OCI-LY1 (cell line): ENCODE results near the gene TTC19.

Experiments used
- H2AFZ ChIP-seq: fragments of 200-600 bp; sonication (generic), shearing (Covaris generic); 2 replicates; pipeline ENCODE4 v1.6.0; 2014; ENCODE audit warnings: antibody characterized with exemption, mild to moderate bottlenecking, low read length
- H3F3A ChIP-seq: fragments of 200-600 bp; sonication (generic), shearing (Covaris generic); 2 replicates; pipeline ENCODE4 v1.6.0; 2014; ENCODE audit warnings: mild to moderate bottlenecking, antibody characterized with exemption, low read length, moderate library complexity; ENCODE audit not compliant: insufficient read depth
- H3K27ac ChIP-seq: fragments of 200-600 bp; sonication (generic); 2 replicates; pipeline ENCODE4 v1.5.1; 2014; ENCODE audit warnings: low read length, mixed run types, mild to moderate bottlenecking, low read depth; ENCODE audit not compliant: poor library complexity, severe bottlenecking
- H3K27me3 ChIP-seq: fragments of 200-600 bp; sonication (generic); 2 replicates; pipeline ENCODE4 v1.6.0; 2014; ENCODE audit warnings: antibody characterized with exemption, mild to moderate bottlenecking, low read length, moderate library complexity; ENCODE audit not compliant: insufficient read depth
- H3K36me3 ChIP-seq: fragments of 200-600 bp; sonication (generic); 2 replicates; pipeline ENCODE4 v1.6.1; 2014; ENCODE audit warnings: mild to moderate bottlenecking, antibody characterized with exemption, low read length, moderate library complexity, mixed read lengths; ENCODE audit not compliant: insufficient read depth
- H3K4me1 ChIP-seq: fragments of 200-600 bp; sonication (generic); 2 replicates; pipeline ENCODE4 v1.5.1; 2014; ENCODE audit warnings: mild to moderate bottlenecking, low read length, moderate library complexity; ENCODE audit not compliant: insufficient read depth, severe bottlenecking
- H3K4me2 ChIP-seq: fragments of 200-600 bp; sonication (generic), shearing (Covaris generic); 2 replicates; pipeline ENCODE4 v1.6.1; 2014; ENCODE audit warnings: low read length
- H3K4me3 ChIP-seq: fragments of 200-600 bp; sonication (generic); 2 replicates; pipeline ENCODE4 v1.5.1; 2014; ENCODE audit warnings: low read length, low read depth, mild to moderate bottlenecking, mixed read lengths; ENCODE audit not compliant: poor library complexity, severe bottlenecking
- H3K79me2 ChIP-seq: fragments of 200-600 bp; shearing (Covaris generic); 2 replicates; pipeline ENCODE4 v1.6.1; 2016; ENCODE audit warnings: mixed run types, low read length, mixed read lengths; ENCODE audit not compliant: insufficient read depth
- H3K9ac ChIP-seq: fragments of 200-600 bp; sonication (generic), shearing (Covaris generic); 2 replicates; pipeline ENCODE4 v1.6.1; 2014; ENCODE audit warnings: mild to moderate bottlenecking, low read length, mixed read lengths
- H3K9me2 ChIP-seq: fragments of 200-600 bp; sonication (generic), shearing (Covaris generic); 2 replicates; pipeline ENCODE4 v1.6.1; 2014; ENCODE audit warnings: low read depth, mild to moderate bottlenecking, low read length, mixed read lengths
- H3K9me3 ChIP-seq: fragments of 200-600 bp; shearing (Covaris generic); 2 replicates; pipeline ENCODE4 v1.6.1; 2014; ENCODE audit warnings: low read length, mixed read lengths
- H4K20me1 ChIP-seq: fragments of 200-600 bp; sonication (generic), shearing (Covaris generic); 2 replicates; pipeline ENCODE4 v1.6.0; 2016; ENCODE audit warnings: mild to moderate bottlenecking, low read length; ENCODE audit not compliant: insufficient read depth
- CTCF ChIP-seq: fragments of 200-600 bp; sonication (generic), shearing (Covaris generic); IDR thresholded peaks from 2 replicates; pipeline ENCODE4 v1.5.1; 2017; ENCODE audit warnings: mild to moderate bottlenecking, antibody characterized with exemption, low read length, moderate library complexity, mixed read lengths
- EZH2 ChIP-seq: fragments of 200-600 bp; sonication (generic), shearing (Covaris generic); IDR thresholded peaks from 2 replicates; pipeline ENCODE4 v1.8.0; 2017; ENCODE audit warnings: borderline replicate concordance, mixed run types, mild to moderate bottlenecking, antibody characterized with exemption, low read length, moderate library complexity, mixed read lengths

The TTC19 gene

DNA sequence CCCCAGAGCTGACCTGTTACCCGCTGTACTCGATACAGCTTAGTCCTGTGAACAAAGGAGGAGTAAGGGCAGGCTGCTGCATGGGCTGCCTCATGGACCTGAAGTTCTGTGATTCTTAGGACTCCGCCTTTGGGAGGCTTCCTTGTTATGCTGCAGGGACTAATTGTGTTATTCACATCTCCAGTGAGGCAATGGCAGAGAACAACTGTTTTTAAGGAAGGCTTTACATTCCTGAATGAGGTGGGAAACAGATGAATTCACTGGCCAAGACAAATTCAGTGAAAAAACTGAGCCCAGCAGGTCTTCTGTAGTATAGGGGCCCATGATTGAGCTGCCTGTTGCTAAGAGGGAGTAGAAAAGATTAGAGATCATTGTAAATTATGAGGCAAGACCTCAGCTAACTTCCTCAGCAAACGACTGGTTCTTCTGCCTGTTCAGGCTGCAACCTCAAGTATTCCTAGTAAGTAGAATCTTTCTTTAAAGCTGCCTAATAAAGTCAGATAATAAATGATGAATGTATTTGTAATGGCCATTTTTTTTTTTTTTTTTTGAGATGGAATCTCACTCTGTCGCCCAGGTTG, 28.4 kb upstream of the TTC19 start:
- no peak overlapping the region for H3K9ac ChIP-seq
- no peak overlapping the region for H3K4me3 ChIP-seq
- no peak overlapping the region for H3K4me2 ChIP-seq
- H3K4me1 ChIP-seq = no peaks in the 10 kb centered on the region
- H3F3A ChIP-seq = no peaks in the 10 kb centered on the region
- H3K36me3 ChIP-seq = no peaks in the 10 kb centered on the region
- no peaks in the 10 kb centered on the region for H3K79me2 ChIP-seq
- H4K20me1 ChIP-seq = no peaks in the 10 kb centered on the region
- no peak overlapping the region for H3K27ac ChIP-seq
- no peaks in the 10 kb centered on the region for H3K9me3 ChIP-seq
- H2AFZ ChIP-seq = no peak overlapping the region
- H3K27me3 ChIP-seq = no peaks in the 10 kb centered on the region
- H3K9me2 ChIP-seq = no peaks in the 10 kb centered on the region
- no peak for TF ChIP-seq EZH2
- TF ChIP-seq CTCF = no peak

GRCh38 chr17:15971882-15972281, 27.7 kb upstream of the TTC19 start:
- no peak for TF ChIP-seq CTCF
- H3K27me3 ChIP-seq = no peaks in the 10 kb centered on the region
- H3K27ac ChIP-seq = no peak overlapping the region
- no peaks in the 10 kb centered on the region for H3K79me2 ChIP-seq
- H3K9me3 ChIP-seq = no peaks in the 10 kb centered on the region
- no peak overlapping the region for H3K9ac ChIP-seq
- H4K20me1 ChIP-seq = no peaks in the 10 kb centered on the region
- H3K4me1 ChIP-seq = no peaks in the 10 kb centered on the region
- H2AFZ ChIP-seq = no peak overlapping the region
- no peak overlapping the region for H3K4me3 ChIP-seq
- H3K36me3 ChIP-seq = no peaks in the 10 kb centered on the region
- no peaks in the 10 kb centered on the region for H3F3A ChIP-seq
- H3K9me2 ChIP-seq = no peaks in the 10 kb centered on the region
- no peak overlapping the region for H3K4me2 ChIP-seq

DNA sequence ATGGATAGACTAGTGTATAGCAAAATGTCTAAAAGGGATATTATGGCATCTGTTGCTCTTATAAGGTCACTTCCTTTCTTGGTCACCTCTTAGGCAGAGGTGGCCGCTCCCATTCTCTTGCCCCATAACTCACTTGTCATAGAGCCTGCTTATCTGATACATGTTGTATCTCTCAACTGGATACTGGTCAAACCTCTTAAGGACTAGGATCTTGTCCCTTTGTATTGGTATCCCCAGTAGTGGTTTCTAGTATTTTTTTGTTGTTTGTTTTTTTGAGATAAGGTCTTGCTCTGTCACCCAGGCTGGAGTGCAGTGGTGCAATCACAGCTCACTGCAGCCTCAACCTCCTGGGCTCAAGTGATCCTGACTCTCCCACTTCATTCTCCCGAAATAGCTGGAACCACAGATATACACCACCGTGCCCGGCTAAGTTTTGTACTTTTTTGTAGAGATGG, 27.1 kb upstream of the TTC19 start:
- H3K9me3 ChIP-seq = no peaks in the 10 kb centered on the region
- no peak overlapping the region for H3K4me3 ChIP-seq
- H3K4me2 ChIP-seq = no peak overlapping the region
- no peaks in the 10 kb centered on the region for H3K36me3 ChIP-seq
- H3K79me2 ChIP-seq = no peaks in the 10 kb centered on the region
- no peak overlapping the region for H2AFZ ChIP-seq
- no peaks in the 10 kb centered on the region for H4K20me1 ChIP-seq
- H3K4me1 ChIP-seq = no peaks in the 10 kb centered on the region
- TF ChIP-seq CTCF (no peak), EZH2 (no peak)
- no peaks in the 10 kb centered on the region for H3K27me3 ChIP-seq
- H3K9ac ChIP-seq = no peak overlapping the region
- H3K27ac ChIP-seq = no peak overlapping the region
- H3F3A ChIP-seq = no peaks in the 10 kb centered on the region
- H3K9me2 ChIP-seq = no peaks in the 10 kb centered on the region
